Measurements from ENCODE around the gene CTTNBP2.

Gene CTTNBP2

GRCh38 chr7:117892821-117893220, 19.6 kb upstream of the CTTNBP2 start:
- Histone ChIP-seq H3K36me3 (ENCODE audit: control insufficient read depth in 2 of 2, insufficient read depth in 1 of 2, low read length in 2 of 2) (no peaks in the 10 kb centered on the region), H3K27ac (ENCODE audit: extremely low read depth, low read depth, low read length) (no peak overlapping the region), H3K9me3 (ENCODE audit: control insufficient read depth, insufficient read depth, low read depth, low read length) (no peaks in the 10 kb centered on the region), H3K4me1 (ENCODE audit: control insufficient read depth, insufficient read depth, low read length) (no peaks in the 10 kb centered on the region), H3K4me3 (ENCODE audit: low read depth, low read length) (no peak overlapping the region)
- ChIA-PET CTCF (interaction anchor here (0.7 kb wide), 1 partner anchor 392 kb away, joined by 4 read pairs; no protein-coding TSS in a partner anchor), POLR2A (no interaction called here)
- TF ChIP-seq, protein P1, sequence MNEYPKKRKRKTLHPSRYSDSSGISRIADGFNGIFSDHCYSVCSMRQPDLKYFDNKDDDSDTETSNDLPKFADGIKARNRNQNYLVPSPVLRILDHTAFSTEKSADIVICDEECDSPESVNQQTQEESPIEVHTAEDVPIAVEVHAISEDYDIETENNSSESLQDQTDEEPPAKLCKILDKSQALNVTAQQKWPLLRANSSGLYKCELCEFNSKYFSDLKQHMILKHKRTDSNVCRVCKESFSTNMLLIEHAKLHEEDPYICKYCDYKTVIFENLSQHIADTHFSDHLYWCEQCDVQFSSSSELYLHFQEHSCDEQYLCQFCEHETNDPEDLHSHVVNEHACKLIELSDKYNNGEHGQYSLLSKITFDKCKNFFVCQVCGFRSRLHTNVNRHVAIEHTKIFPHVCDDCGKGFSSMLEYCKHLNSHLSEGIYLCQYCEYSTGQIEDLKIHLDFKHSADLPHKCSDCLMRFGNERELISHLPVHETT (tag by site-specific recombination; IDR thresholded peaks at IDR 0.05): no peak
- TF ChIP-seq KLF16 (tag by site-specific recombination; IDR thresholded peaks at IDR 0.05) (no peak), ZNF37A (tag by site-specific recombination; IDR thresholded peaks at IDR 0.05) (no peak), ZNF561 (tag by site-specific recombination; IDR thresholded peaks at IDR 0.05; ENCODE audit: borderline replicate concordance) (no peak), GLIS2 (tag by site-specific recombination; IDR thresholded peaks at IDR 0.05) (no peak), ZNF202 (tag by site-specific recombination; IDR thresholded peaks at IDR 0.05; ENCODE audit: borderline replicate concordance) (no peak), ZNF623 (tag by site-specific recombination; IDR thresholded peaks at IDR 0.05) (no peak), KLF17 (tag by site-specific recombination; IDR thresholded peaks at IDR 0.05) (no peak), ZNF510 (tag by site-specific recombination; IDR thresholded peaks at IDR 0.05; ENCODE audit: insufficient replicate concordance) (no peak), GLIS1 (tag by site-specific recombination; IDR thresholded peaks at IDR 0.05) (no peak), MZF1 (tag by site-specific recombination; IDR thresholded peaks at IDR 0.05; ENCODE audit: borderline replicate concordance) (no peak), ZSCAN4 (tag by site-specific recombination; IDR thresholded peaks at IDR 0.05) (no peak), ZNF324 (tag by site-specific recombination; IDR thresholded peaks at IDR 0.05) (no peak), ZNF112 (tag by site-specific recombination; IDR thresholded peaks at IDR 0.05) (no peak), ZNF114 (tag by site-specific recombination; IDR thresholded peaks at IDR 0.05) (no peak)
- TF ChIP-seq, protein P2, sequence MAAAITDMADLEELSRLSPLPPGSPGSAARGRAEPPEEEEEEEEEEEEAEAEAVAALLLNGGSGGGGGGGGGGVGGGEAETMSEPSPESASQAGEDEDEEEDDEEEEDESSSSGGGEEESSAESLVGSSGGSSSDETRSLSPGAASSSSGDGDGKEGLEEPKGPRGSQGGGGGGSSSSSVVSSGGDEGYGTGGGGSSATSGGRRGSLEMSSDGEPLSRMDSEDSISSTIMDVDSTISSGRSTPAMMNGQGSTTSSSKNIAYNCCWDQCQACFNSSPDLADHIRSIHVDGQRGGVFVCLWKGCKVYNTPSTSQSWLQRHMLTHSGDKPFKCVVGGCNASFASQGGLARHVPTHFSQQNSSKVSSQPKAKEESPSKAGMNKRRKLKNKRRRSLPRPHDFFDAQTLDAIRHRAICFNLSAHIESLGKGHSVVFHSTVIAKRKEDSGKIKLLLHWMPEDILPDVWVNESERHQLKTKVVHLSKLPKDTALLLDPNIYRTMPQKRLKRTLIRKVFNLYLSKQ (tag by site-specific recombination; IDR thresholded peaks at IDR 0.05; ENCODE audit: borderline replicate concordance): no peak

DNA sequence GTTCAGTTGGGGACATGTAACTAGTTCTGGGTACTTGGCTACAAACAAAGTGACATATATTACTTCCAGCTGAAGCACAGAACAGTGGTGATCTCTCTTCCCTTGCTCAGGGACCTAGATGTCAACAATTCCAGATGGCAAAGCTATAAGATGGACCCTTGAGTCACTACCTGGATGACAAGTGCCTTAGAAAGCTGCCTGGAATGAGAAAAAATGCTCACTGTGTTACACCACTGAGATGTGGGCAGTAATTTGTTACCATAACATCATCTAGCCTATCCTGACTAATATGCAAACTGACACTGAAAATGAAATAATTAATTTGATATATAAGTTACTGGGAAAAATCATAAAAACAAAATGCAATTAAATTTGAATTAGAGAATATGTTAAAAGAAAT, 16.4 kb upstream of the CTTNBP2 start:
- Histone ChIP-seq H3K27ac (ENCODE audit: extremely low read depth, low read depth, low read length) (no peak overlapping the region), H3K4me1 (ENCODE audit: control insufficient read depth, insufficient read depth, low read length) (no peaks in the 10 kb centered on the region), H3K36me3 (ENCODE audit: control insufficient read depth in 2 of 2, insufficient read depth in 1 of 2, low read length in 2 of 2) (no peaks in the 10 kb centered on the region), H3K4me3 (ENCODE audit: low read depth, low read length) (no peak overlapping the region), H3K9me3 (ENCODE audit: control insufficient read depth, insufficient read depth, low read depth, low read length) (no peaks in the 10 kb centered on the region)
- TF ChIP-seq ZNF473 (tag by site-specific recombination; IDR thresholded peaks at IDR 0.05) (no peak), ZSCAN16 (tag by site-specific recombination; IDR thresholded peaks at IDR 0.05) (no peak), MEIS1 (CRISPR knock-in tag; IDR thresholded peaks at IDR 0.05; ENCODE audit: borderline replicate concordance) (no peak)
- ChIA-PET POLR2A (no interaction called here), CTCF (interaction anchor here (1.2 kb wide), 1 partner anchor 59 kb away, joined by 3 read pairs; no protein-coding TSS in a partner anchor)
